ENCODE results near the gene TMEM255B. TPM values are rescaled to one million over a fixed set of nuclear protein-coding genes. Genes with fewer than 3 reads are reported as not detected.
A peak's percentile ranks its signal among the peaks of the same experiment; 100 is the strongest.
"Not testable (repeated sequence)": the region's sequence is repeated elsewhere in the genome, so short reads cannot be mapped to it uniquely, and the experiment has no call there.

TMEM255B gene
- total RNA-seq, 1 experiment from 2014 or later: 0.26 TPM

GRCh38 chr13:113830426-113830950 lies 71.5 kb downstream of the TMEM255B start:
- not testable (repeated sequence) for DNase-seq (ENCODE audit: low read depth)

DNA sequence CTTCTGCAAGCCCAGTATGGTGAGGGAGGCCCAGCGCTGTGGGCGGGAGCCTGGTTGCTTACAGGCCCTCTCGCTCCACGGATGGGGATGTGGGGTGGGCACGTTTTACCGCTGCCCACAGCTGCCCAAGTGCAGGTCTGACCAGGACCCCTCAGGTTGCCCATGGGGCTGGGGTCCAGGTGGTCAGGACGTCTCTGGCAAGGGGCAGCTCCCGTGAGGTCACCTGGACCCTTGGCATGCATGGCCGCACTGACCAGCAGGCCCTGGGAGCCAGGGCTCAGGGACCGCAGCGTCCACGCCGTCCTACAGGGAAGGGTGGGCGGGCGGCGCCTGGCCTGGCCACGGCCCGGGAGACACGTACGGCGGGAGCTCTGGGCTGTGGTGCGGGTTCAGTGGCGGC lies 72.0 kb downstream of the TMEM255B start:
- no peak for DNase-seq (ENCODE audit: low read depth)

- no peak for DNase-seq (ENCODE audit: low read depth)
Observed at GRCh38 chr13:113832205-113832604, 73.2 kb downstream of the TMEM255B start.

GRCh38 chr13:113832631-113833030 lies 73.6 kb downstream of the TMEM255B start:
- no peak for DNase-seq (ENCODE audit: low read depth)

- no peak for DNase-seq (ENCODE audit: low read depth)
Observed at GRCh38 chr13:113833111-113833830, 74.2 kb downstream of the TMEM255B start.

DNA sequence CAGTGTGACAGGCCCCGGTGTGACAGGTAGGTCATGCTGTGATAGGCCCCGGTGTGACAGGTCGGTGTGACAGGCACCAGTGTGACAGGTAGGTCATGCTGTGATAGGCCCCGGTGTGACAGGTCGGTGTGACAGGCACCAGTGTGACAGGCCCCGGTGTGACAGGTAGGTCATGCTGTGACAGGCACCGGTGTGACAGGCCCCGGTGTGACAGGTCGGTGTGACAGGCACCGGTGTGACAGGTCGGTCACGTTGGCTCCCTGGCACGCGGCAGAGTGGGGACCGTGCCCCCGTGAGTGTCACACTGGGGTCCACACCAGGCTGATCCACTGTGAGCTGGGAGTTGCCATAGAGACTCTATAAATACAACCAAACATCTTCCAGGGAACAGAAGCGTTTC lies 75.0 kb downstream of the TMEM255B start:
- not testable (repeated sequence) for DNase-seq (ENCODE audit: low read depth)

DNA sequence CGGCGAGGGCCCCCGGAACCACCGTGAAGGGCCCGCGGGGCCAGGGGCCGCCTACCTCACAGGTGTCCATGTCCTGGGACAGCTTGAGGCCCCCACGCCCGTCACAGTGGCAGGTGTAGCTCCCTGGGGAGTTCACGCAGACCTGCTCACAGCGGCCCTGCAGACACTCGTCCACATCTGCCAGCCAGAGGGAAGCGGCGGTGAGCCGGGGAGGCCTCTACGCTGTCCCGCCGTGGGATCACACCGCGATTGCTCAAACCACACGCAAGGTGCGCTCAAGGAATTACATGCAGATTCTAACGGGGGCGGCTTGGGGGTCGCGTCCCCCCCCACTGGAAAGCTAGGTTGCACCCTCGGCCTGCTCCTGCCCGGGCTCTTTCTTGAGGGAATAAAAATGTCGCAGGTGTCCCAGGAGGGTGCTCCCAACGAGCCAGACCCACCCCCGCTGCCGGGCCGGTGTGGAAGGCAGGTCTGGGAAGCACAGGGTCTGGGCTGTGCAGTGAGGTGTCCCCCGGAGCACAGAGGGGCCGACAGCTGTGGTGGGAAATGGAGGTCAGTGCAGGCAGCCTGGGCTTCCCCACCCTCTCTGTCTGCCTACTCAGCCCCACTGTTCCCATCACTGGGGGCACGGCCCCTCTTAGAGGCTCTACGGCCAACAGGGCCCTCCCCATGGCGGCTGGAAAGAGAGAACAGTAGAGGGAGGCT lies 75.6 kb downstream of the TMEM255B start:
- DNase-seq (ENCODE audit: low read depth): no peak

DNA sequence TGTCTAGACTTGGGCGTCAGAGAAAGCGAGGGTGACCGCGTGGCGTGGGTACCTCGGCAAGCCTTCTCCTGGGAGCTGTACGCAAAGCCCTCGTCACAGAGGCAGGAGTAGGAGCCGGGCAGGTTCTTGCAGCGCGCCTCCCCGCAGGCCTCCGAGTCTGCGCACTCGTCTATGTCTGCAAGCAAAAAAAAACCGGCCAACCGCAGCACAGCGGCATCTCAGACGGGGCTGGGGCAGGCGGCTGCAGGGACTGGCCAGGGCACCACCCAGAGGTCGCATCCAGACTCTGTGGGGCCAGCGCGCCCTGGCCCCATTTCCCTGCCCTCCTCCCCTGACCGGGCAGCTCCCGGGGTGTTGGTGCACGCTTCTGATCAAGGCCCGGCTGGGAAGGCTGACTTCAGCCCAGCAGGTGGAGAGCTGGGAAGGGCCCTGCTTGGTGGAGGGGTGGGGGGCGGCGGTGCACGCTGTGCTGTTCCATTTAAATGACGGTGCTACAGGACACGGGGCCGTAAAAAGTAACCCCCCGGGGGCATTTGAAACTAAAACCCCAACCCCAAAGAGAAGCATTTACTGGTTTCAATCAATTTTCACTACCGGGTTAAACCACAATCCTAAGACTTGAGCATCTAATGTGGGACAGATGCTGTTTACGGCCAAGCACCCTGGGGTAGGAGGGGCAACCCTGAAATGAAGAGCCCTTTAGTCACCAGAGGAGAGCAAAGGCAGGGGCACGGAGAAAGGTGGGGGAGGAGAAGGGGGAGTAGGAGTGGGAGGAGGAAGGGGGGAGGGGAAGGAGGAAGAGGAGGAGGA lies 76.6 kb downstream of the TMEM255B start:
- DNase-seq (ENCODE audit: low read depth): no peak

DNA sequence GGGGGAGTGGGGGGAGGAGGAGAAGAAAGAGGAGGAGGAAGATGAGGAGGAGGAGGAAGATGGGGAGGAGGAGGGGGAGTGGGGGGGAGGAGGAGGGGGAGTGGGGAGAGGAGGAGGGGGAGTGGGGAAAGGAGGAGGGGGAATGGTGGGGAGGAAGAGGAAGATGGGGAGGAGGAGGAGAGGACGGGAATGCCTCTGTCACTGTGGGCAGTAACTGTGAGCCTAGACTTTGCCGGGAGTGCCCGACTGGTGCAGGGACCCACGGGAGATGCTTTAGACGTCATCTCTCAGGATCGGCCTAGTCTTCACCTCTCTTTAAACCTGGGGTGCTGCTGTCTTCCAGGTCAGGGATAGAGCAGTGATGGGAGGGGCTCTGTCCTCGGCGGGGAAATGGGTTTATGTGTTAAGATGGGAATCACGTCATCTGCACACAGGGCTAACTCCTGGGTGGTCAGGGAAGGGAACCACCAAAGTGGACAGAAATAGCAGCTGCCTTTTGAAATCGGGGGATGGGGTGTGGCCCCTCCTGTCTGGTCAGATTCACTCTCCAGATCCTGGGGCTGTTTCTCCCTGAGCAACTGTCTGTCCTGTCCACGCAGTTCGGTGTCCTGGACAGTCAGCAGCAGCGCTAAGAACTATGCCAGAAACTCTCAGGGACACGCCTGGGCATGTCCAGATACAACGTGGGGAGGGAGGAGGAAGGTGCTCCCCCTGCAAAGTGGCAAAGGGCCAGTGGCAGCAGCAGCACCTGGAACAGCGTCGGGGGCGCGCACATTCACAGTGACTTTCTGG lies 77.9 kb downstream of the TMEM255B start:
- DNase-seq (ENCODE audit: low read depth): peak; percentile 90

- DNase-seq (ENCODE audit: low read depth): peak; percentile 99
Observed at GRCh38 chr13:113837560-113838355, 78.7 kb downstream of the TMEM255B start.

DNA sequence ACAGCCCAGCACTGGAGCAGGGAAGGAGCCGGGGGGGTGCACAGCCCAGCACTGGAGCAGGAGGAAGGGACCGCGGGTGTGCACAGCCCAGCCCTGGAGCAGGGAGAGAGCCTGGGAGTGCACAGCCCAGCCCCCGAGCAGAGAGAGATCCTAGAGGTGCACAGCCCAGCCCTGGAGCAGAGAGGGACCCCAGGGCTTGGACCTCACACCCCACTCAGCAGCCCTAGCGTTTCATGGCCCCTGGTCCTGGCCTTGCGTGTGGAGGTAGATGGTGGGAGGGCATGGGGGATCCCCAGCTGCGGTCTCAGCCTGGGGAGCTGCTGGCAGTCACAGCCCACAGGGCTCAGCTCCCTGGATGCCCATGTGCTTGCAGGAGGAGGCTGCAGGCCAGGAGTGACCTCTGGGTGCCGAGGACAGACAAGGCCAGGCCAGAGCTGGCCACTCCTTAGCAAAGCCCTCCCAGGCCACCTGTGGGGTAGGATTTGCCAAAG lies 79.7 kb downstream of the TMEM255B start:
- DNase-seq (ENCODE audit: low read depth): no peak

DNA sequence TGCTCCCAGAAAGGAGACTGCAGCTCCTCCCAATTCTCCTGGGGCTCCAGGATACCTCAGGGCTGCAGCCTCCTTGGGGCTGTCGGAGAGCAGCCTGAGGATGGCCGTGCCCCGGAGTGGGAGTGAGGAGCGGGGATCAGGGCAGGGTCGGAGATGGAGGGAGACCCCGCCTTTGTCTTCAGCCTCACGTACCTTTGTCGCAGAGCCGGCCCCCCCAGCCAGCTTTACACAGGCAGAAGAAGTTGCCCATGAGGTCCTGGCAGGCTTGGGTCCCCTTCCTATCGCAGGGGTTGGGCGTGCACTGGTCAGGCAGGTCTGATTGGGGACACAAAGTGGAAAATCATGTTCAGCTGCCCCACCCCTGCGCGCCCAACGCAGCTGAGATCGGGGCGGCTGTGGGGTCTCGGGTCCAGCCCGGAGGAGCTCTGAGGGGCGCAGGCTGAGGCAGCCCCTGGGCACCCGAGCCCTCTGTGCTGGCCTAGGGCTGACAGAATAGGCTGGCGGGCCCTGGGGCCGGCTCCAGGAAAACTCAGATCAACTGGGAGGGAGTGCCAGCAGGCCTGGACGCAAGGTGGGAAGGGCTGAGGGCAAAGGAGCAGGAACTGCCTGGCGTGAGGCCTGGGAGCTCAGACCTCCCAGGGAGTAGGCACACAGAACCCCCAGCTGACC lies 80.6 kb downstream of the TMEM255B start:
- no peak for DNase-seq (ENCODE audit: low read depth)

DNA sequence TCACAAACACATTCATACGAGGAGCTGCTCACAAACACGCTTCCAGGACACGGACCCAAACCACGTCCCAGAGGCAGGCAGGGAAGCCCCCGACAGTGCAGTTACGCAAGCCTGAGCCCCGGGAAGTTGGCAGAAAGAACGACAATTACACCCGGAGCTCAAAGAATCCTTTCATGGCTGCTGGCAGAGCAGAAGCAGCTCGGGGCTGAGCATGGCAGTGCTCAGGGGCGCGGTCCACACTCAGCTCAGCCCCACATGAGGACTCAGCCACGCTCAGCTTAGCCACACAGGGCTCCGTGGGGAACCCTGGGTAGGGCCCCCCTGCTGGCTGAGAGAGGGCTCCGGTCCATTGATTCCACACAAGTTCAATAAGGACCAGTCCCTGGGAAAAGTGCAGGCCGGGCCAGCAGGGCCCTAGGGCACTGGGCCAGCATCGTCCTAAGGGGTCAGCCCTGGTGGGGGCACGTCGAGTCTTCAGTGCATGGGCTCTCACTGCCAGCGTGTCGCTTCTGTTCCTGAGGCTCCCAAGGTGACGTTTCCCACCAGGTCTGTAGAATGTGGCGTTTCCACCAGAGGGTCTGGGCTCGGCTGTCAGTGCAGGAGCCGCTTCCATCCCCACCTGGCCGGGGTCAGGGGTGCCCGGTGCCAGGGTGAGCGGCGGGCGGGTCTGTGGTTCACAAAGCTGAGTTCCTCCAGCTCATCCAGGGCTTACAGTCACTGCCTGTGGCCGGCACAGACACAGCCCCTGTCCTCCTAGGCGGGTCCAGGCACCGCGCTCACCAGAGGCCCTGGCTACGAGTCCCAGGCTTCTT lies 81.7 kb downstream of the TMEM255B start:
- DNase-seq (ENCODE audit: low read depth): no peak

DNA sequence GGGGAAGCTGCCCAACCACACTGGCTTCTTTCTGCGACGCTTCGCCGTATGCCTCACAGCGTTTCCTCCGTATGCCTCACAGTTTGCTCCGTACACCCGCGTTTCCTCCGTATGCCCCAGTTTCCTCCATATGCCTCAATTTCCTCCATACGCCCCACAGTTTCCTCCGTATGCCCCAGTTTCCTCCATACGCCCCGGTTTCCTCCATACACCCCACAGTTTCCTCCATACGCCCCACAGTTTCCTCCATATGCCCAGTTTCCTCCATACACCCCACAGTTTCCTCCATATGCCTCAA lies 82.3 kb downstream of the TMEM255B start:
- no peak for DNase-seq (ENCODE audit: low read depth)

GRCh38 chr13:113842336-113843062 lies 83.5 kb downstream of the TMEM255B start:
- no peak for DNase-seq (ENCODE audit: low read depth)

DNA sequence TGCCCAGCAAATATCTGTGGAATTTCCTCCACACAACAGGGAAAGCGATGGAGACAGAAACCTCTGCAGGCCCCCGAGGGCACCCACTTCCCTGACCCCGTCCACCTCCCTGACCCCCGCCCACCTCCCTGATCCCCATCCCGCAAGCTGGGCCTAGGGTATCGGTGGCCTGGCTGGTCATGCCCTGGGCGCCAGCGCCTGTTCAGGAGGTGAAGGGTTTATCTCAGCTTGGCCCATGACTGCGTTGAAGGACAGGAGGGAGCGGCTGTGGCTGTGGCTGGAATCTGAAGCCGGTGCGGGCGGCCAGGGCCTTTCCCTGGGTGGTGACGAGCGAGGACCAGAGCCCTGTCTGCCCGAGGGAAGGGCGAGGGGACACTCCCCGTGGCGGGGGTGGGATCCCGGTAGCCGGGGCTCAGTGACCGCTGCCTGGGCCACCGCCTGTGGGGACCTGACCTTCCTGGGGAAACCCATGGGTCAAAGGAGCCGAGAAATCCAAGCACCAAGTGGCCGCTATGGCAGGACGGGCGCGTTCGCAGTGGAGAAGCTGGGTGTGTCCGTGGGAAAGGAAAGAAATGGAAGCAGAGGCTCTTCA lies 84.1 kb downstream of the TMEM255B start:
- no peak for DNase-seq (ENCODE audit: low read depth)

DNA sequence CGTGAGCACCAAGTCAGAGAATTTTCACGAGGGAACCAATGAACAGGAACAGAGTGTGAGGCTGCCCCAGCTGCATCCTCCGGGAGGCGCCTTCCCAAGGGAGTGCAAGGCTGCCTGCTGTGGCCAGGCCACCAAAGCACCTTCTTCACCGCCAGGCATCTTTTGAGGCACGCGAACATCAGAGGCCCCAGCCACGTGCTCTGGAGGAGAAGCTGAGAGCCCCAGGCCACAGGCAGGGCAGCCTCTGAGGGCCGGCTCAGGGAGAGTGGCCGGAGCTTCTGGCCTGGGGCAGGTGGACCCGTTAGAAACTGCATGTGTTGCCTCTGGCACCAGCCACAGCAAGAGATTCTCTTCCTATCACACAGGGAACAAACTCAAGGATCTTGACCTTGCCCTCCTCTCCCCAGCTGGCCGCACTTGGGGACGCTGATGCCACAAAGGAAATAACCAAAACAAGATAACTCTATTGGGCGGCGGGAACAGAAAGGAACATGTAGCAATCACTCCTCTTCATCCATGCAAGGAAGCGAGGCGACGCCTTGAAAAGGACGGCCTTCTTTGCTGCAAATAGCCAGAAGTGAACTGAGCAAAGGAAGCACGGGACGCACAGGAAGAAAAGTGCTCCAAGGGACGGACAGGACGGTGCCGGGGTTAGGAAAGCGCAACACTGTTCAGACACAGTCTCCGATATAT lies 85.0 kb downstream of the TMEM255B start:
- DNase-seq (ENCODE audit: low read depth): no peak
